H1 (cell line): ENCODE data around the gene GALNT4. TPM values are rescaled to one million over a fixed set of nuclear protein-coding genes. Genes with fewer than 3 reads are reported as not detected.
A peak's percentile ranks its signal among the peaks of the same experiment; 100 is the strongest.

Source experiments
- CTCF ChIA-PET: fragments of 300-600 bp; sonication (Branson Sonifier 250); formaldehyde crosslinking; loops from one replicate; lab custom pipeline; 2021; ENCODE audit not compliant: partially characterized antibody; lab: Charles Lee
- POLR2A ChIA-PET: fragments of 300-600 bp; sonication (Branson Sonifier 250); formaldehyde crosslinking; loops from one replicate; lab custom pipeline; 2021; ENCODE audit warnings: inconsistent platforms; ENCODE audit not compliant: partially characterized antibody; lab: Charles Lee
- DNase-seq, 2 experiments: peaks; one replicate each; pipeline versions ENCODE4 v3.0.0 to v3.0.0-alpha.2; 2010 to 2022; ENCODE audit warnings: low spot score in 2 of 2, low read depth in 1 of 2, mixed read lengths in 1 of 2
- FAIRE-seq: peaks from 2 replicates; lab custom pipeline; 2011; peaks lifted over from hg19 to GRCh38; lab: Jason Lieb, UNC
- H2AFZ ChIP-seq: 2 replicates; pipeline ENCODE4 v1.8.1; 2012; ENCODE audit warnings: low read length, inconsistent platforms
- H2AK5ac ChIP-seq: 2 replicates; pipeline ENCODE4 v1.6.1; 2013; ENCODE audit warnings: low read depth, low read length
- H2BK120ac ChIP-seq: replicated peaks from 2 replicates; pipeline ENCODE3; 2013; ENCODE audit warnings: low read depth, low read length, inconsistent platforms
- H2BK12ac ChIP-seq: 2 replicates; pipeline ENCODE4 v1.6.1; 2013; ENCODE audit warnings: low read depth, low read length
- H2BK15ac ChIP-seq: 2 replicates; pipeline ENCODE4 v1.6.1; 2013; ENCODE audit warnings: low read length
- H2BK20ac ChIP-seq: 2 replicates; pipeline ENCODE4 v1.6.1; 2013; ENCODE audit warnings: low read length
- H2BK5ac ChIP-seq: 2 replicates; pipeline ENCODE4 v1.6.1; 2013; ENCODE audit warnings: low read depth, low read length
- H3K14ac ChIP-seq: 2 replicates; pipeline ENCODE4 v1.6.1; 2013; ENCODE audit warnings: inconsistent platforms; ENCODE audit not compliant: insufficient read length
- H3K18ac ChIP-seq: 2 replicates; pipeline ENCODE4 v1.6.1; 2013; ENCODE audit warnings: low read length; ENCODE audit errors: extremely low read depth
- H3K23ac ChIP-seq: 2 replicates; pipeline ENCODE4 v1.6.1; 2013; ENCODE audit warnings: inconsistent platforms; ENCODE audit not compliant: insufficient read length
- H3K23me2 ChIP-seq: 2 replicates; pipeline ENCODE4 v1.6.1; 2013; ENCODE audit warnings: low read depth, low read length
- H3K27ac ChIP-seq: 2 replicates; pipeline ENCODE4 v1.6.1; 2011; ENCODE audit warnings: low read depth, low read length, inconsistent platforms
- H3K27me3 ChIP-seq, 4 experiments: replicated peaks in 1 of 4; 1 replicate in 1 of 4; 2 replicates in 3 of 4; pipeline versions ENCODE4 v1.6.1 to v1.8.1; 2011 to 2013; ENCODE audit warnings: low read length in 3 of 4, mild to moderate bottlenecking in 3 of 4, inconsistent platforms in 2 of 4, mixed read lengths in 2 of 4, moderate library complexity in 1 of 4; ENCODE audit not compliant: control insufficient read depth in 3 of 4, insufficient read depth in 3 of 4; ENCODE audit errors: extremely low read depth in 1 of 4
- H3K36me3 ChIP-seq, 4 experiments: 2 replicates each; pipeline versions ENCODE4 v1.6.1 to v1.8.1; 2011 to 2013; ENCODE audit warnings: mild to moderate bottlenecking in 4 of 4, low read length in 3 of 4, moderate library complexity in 2 of 4, control low read depth in 1 of 4, inconsistent platforms in 1 of 4; ENCODE audit not compliant: insufficient read depth in 4 of 4, control insufficient read depth in 2 of 4
- H3K4ac ChIP-seq: replicated peaks from 2 replicates; pipeline ENCODE3; 2013; ENCODE audit warnings: low read length, low read depth, mixed read lengths, inconsistent platforms; ENCODE audit not compliant: insufficient read length
- H3K4me1 ChIP-seq, 4 experiments: replicated peaks in 1 of 4; 1 replicate in 1 of 4; 2 replicates in 3 of 4; pipeline versions ENCODE4 v1.6.1 to v1.8.1; 2011 to 2013; ENCODE audit warnings: low read length in 3 of 4, inconsistent platforms in 2 of 4, mixed read lengths in 1 of 4; ENCODE audit not compliant: insufficient read depth in 4 of 4, control insufficient read depth in 3 of 4
- H3K4me2 ChIP-seq, 2 experiments: 2 replicates each; pipeline versions ENCODE4 v1.6.1 to v1.8.1; 2011 to 2013; ENCODE audit warnings: low read depth in 2 of 2, low read length in 2 of 2, control low read depth in 1 of 2, inconsistent platforms in 1 of 2, mild to moderate bottlenecking in 1 of 2; ENCODE audit not compliant: insufficient read depth in 1 of 2
- H3K4me3 ChIP-seq, 4 experiments: fragments of 200-600, 300-600 bp in 1 of 4; sonication (generic), shearing (Covaris generic), sonication (Bioruptor Twin) in 1 of 4; 2 replicates each; pipeline versions ENCODE4 v1.5.1 to v1.8.1; 2011 to 2016; ENCODE audit warnings: low read length in 4 of 4, low read depth in 3 of 4, control low read depth in 2 of 4, inconsistent platforms in 2 of 4, mild to moderate bottlenecking in 2 of 4, mixed read lengths in 1 of 4, moderate library complexity in 1 of 4; ENCODE audit not compliant: insufficient read depth in 2 of 4; ENCODE audit errors: extremely low read depth in 1 of 4
- H3K56ac ChIP-seq: replicated peaks from 2 replicates; pipeline ENCODE3; 2013; ENCODE audit warnings: low read depth, mild to moderate bottlenecking, mixed read lengths, low read length, inconsistent platforms; ENCODE audit not compliant: insufficient read length
- H3K79me1 ChIP-seq: 2 replicates; pipeline ENCODE4 v1.6.1; 2013; ENCODE audit warnings: low read depth, low read length, control low read depth
- H3K79me2 ChIP-seq, 2 experiments: 2 replicates each; pipeline versions ENCODE4 v1.6.1 to v1.8.1; 2012 to 2013; ENCODE audit warnings: low read length in 2 of 2, mild to moderate bottlenecking in 2 of 2, inconsistent platforms in 1 of 2; ENCODE audit not compliant: insufficient read depth in 2 of 2, control insufficient read depth in 1 of 2
- H3K9ac ChIP-seq, 4 experiments: replicated peaks in 1 of 4; 1 replicate in 1 of 4; 2 replicates in 3 of 4; pipeline versions ENCODE4 v1.6.1 to v1.8.1; 2011 to 2013; ENCODE audit warnings: low read depth in 3 of 4, low read length in 3 of 4, control low read depth in 2 of 4, mild to moderate bottlenecking in 2 of 4, moderate library complexity in 2 of 4, inconsistent platforms in 1 of 4; ENCODE audit errors: extremely low read depth in 1 of 4
- H3K9me3 ChIP-seq, 2 experiments: 2 replicates each; pipeline versions ENCODE4 v1.6.1 to v1.8.1; 2012 to 2013; ENCODE audit warnings: mild to moderate bottlenecking in 2 of 2, moderate library complexity in 2 of 2, control low read depth in 1 of 2, inconsistent platforms in 1 of 2, low read depth in 1 of 2, low read length in 1 of 2, mixed read lengths in 1 of 2; ENCODE audit not compliant: insufficient read depth in 2 of 2
- H4K20me1 ChIP-seq, 2 experiments: replicated peaks in 1 of 2; 2 replicates each; pipeline versions ENCODE3 to v1.8.1; 2011 to 2013; ENCODE audit warnings: inconsistent platforms in 2 of 2, low read length in 2 of 2, mild to moderate bottlenecking in 1 of 2; ENCODE audit not compliant: insufficient read depth in 2 of 2, control insufficient read depth in 1 of 2
- H4K5ac ChIP-seq: 2 replicates; pipeline ENCODE4 v1.6.1; 2013; ENCODE audit warnings: low read length, low read depth, mixed read lengths, inconsistent platforms; ENCODE audit not compliant: insufficient read length
- H4K8ac ChIP-seq: 2 replicates; pipeline ENCODE4 v1.8.0; 2013; ENCODE audit warnings: mild to moderate bottlenecking, moderate library complexity, low read length, inconsistent platforms; ENCODE audit not compliant: insufficient read depth; ENCODE audit errors: extremely low read depth
- H4K91ac ChIP-seq: replicated peaks from 2 replicates; pipeline ENCODE3; 2013; ENCODE audit warnings: low read length, mixed read lengths, inconsistent platforms; ENCODE audit not compliant: insufficient read length
- SP4 ChIP-seq: IDR thresholded peaks from 2 replicates; pipeline ENCODE4 v1.6.1; 2012; ENCODE audit warnings: low read length, inconsistent platforms
- WGBS, 2 experiments: shearing (Covaris generic) in 1 of 2; methylation state at CpG; one replicate each; pipeline versions ENCODE4 v1.1.6 to v1.1.7; 2013 to 2015; ENCODE audit warnings: low lambda C conversion rate in 2 of 2, mixed read lengths in 2 of 2, inconsistent platforms in 1 of 2, low coverage in 1 of 2, missing lambda C conversion rate in 1 of 2; ENCODE audit not compliant: insufficient replicate concordance in 2 of 2, insufficient coverage in 1 of 2, insufficient read length in 1 of 2; ENCODE audit errors: extremely low coverage in 1 of 2, missing lambda C conversion rate in 1 of 2; 5-methylcytosine and 5-hydroxymethylcytosine counted together
- polyA plus RNA-seq, 7 experiments: library from polyadenylated mRNA; depleted of rRNA in 3 of 7; stranded (reverse) in 5 of 7; unstranded in 2 of 7; fragments of >200 nt in 5 of 7; fragments of 200-250 nt in 2 of 7; gene quantifications; 1 replicate in 5 of 7; 2 replicates in 1 of 7; 4 replicates in 1 of 7; pipeline versions ENCODE4 v1.2.1 to v1.2.3, GENCODE V29; 2011 to 2013; ENCODE audit warnings: missing spikeins in 2 of 7, mixed read lengths in 2 of 7
- total RNA-seq: library from RNA; stranded (reverse); fragmentation: NEBNext Ultra II Directional; extraction: Animal tissue kit (Norgen Biotek cat#: 25700); gene quantifications from 2 replicates; pipeline ENCODE4 v1.2.1, GENCODE V29; 2021

Gene GALNT4
- total and polyA plus RNA-seq, 2 of the 8 experiments (the other 6 are each of a cell fraction or from before 2014, with no cell fraction given), result 0.45 to 3.3 TPM

GRCh38 chr12:89514751-89515150 lies 9.8 kb downstream of the GALNT4 start:
- H4K91ac ChIP-seq, result no peak overlapping the region
- no peak for TF ChIP-seq SP4
- no peak overlapping the region for H2BK15ac ChIP-seq
- FAIRE-seq (no peak), DNase-seq (no peak)
- CTCF ChIA-PET, result interaction anchor here (1.0 kb wide), 1 partner anchor 10 kb away, joined by 9 read pairs; the partner anchor contains the start of gene GALNT4
- peak overlapping the region; percentile 17; the same call in 1 of the 2 replicates for H2BK12ac ChIP-seq
- no peak overlapping the region for H2BK5ac ChIP-seq
- H3K9ac ChIP-seq, result no peak overlapping the region
- H3K23me2 ChIP-seq, result no peaks in the 10 kb centered on the region
- no peak overlapping the region for H2BK20ac ChIP-seq
- 91% methylated on average over 1 of the region's 1 CpG; no CpG with 5 or more reads in 1 of the 2 experiments for WGBS, 2 experiments
- H3K36me3 ChIP-seq, result no peaks in the 10 kb centered on the region
- H3K14ac ChIP-seq, result no peak overlapping the region
- H2AK5ac ChIP-seq, result no peak overlapping the region
- no peaks in the 10 kb centered on the region for H4K20me1 ChIP-seq
- no peak overlapping the region for H3K56ac ChIP-seq
- POLR2A ChIA-PET, result interaction anchor here (1.1 kb wide), 1 partner anchor 12 kb away, joined by 3 read pairs; no protein-coding TSS in a partner anchor
- H3K4ac ChIP-seq, result no peak overlapping the region
- no peak overlapping the region for H4K8ac ChIP-seq
- H3K4me2 ChIP-seq, result no peak overlapping the region
- no peaks in the 10 kb centered on the region for H3K27me3 ChIP-seq
- no peak overlapping the region for H3K23ac ChIP-seq
- no peak overlapping the region for H2AFZ ChIP-seq
- no peak overlapping the region for H2BK120ac ChIP-seq
- H3K27ac ChIP-seq, result no peak overlapping the region
- H3K18ac ChIP-seq, result no peak overlapping the region
- H3K4me3 ChIP-seq, result no peak overlapping the region
- H3K79me1 ChIP-seq, result 0 out of 2 replicates have a peak, but pooled peaks cover 2% of the 10 kb centered on the region
- no peak overlapping the region for H4K5ac ChIP-seq
- peaks cover 0 to 3% (median 2%) of the 10 kb centered on the region in 4 experiments; a peak in 3 of 7 replicates for H3K4me1 ChIP-seq
- no peaks in the 10 kb centered on the region for H3K9me3 ChIP-seq
- no peaks in the 10 kb centered on the region; a peak in 1 of 4 replicates for H3K79me2 ChIP-seq
